SIG-M5 (cell line): ENCODE measurements around the gene ADARB2.
"Not testable (repeated sequence)": the region's sequence is repeated elsewhere in the genome, so short reads cannot be mapped to it uniquely, and the experiment has no call there.

Source experiments
- DNase-seq: peaks from one replicate; lab custom pipeline; 2025; lab: John Stamatoyannopoulos, UW

ADARB2 gene

DNA sequence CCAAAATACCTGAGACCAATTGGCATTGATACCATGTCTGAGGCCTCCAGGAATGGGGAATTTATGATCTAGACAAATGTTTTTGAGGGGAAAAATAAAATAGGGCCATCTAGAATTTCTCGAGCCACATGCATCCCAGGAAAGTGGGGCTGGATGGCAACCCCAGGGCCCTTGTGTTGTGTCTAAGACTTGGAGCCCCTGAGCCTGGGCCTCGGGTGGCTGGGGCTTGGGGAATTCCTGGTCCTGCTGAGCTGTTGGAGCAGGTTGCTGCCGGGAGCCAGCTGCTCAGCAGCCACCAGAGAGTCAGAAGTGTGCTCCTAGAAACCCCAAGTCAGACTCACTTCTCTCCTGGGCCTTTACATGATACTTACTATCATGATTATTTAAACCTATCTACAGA, 508.2 kb downstream of the ADARB2 start:
- no peak for DNase-seq

DNA sequence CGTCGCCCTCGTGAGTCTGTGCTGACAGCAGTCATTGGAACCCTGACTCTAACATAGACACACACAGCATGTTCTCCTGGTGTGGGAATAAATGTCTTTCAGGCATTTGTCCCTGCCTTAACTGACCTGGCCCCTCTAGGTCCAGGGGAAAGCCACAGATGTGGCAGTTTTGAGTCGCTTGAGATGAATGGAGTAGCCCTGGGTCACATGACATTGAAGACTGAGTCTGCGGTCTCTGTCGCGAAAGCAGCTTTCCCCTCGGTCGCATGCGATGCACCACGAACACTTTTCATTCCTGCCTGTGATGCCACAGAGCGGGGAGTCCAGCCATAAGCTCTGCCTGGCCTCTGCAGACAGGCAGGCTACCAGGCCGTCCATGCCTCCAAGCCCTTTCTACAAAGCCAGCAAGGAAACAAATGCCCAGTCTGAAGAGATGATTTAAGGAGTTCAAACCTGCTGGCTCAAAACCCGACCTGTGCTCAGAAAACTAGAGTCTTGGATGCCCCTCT, 508.8 kb downstream of the ADARB2 start:
- no peak for DNase-seq

DNA sequence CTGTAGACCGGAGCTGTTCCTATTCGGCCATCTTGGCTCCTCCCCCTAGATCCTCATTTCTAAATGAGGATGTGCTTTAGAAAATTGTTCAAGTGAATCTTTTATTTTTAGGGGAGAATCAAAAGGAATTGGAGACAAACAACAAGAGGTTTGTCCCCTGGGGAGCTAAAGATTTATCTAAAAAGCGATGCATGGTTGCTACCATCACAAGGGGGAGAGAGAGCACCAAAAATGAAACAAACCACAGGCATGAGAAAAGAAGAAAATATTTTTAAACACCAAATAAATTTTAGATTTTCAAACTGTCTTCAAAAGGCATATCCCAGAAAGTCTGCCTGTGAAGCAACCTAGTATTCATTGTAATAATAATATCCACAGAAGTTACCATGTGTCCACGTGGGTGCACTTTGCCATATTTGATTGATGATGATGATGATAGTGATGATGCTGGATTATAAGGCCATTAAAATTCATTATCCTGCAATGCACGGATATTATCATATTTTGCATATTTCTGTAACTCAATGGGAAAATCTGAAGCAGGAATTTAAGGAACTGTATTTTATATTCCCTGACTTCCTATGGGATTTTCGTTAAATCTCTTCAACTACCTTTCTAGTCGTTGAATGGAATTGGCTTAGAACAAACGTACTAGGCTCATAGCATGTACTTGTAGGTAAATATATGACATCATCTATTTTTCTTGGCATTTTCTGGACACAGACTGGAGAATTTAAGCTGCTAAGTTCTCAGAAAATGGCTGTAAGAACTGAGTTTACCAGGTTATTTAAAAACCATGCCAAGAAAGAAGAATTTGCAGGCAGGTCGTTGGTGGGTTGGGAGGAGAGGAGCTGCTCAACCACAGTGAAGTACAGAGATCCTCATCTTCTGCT, 509.6 kb downstream of the ADARB2 start:
- DNase-seq, result no peak

DNA sequence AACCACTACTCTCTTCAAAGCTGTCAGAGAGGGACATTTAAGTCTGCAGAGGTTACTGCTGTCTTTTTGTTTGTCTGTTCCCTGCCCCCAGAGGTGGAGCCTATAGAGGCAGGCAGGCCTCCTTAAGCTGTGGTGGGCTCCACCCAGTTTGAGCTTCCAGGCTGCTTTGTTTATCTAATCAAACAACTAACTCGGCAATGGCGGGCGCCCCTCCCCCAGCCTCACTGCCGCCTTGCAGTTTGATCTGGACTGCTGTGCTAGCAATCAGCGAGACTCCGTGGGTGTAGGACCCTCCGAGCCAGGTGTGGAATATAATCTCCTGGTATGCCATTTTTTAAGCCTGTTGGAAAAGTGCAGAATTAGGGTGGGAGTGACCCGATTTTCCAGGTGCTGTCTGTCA, 510.4 kb downstream of the ADARB2 start:
- not testable (repeated sequence) for DNase-seq

DNA sequence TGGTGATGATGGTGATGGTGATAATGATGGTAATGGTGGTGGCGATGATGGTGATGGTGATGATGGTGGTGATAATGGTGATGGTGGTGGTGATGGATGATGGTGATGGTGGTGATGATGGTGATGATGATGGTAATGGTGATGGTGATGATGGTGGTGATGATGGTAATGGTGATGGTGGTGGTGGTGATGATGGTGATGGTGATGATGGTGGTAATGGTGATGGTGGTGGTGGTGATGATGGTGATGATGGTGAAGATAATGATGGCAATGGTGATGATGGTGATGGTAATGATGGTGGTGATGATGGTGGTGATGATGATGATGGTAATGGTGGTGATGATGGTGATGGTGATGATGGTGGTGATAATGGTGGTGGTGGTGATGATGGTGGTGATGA, 517.5 kb downstream of the ADARB2 start:
- not testable (repeated sequence) for DNase-seq

DNA sequence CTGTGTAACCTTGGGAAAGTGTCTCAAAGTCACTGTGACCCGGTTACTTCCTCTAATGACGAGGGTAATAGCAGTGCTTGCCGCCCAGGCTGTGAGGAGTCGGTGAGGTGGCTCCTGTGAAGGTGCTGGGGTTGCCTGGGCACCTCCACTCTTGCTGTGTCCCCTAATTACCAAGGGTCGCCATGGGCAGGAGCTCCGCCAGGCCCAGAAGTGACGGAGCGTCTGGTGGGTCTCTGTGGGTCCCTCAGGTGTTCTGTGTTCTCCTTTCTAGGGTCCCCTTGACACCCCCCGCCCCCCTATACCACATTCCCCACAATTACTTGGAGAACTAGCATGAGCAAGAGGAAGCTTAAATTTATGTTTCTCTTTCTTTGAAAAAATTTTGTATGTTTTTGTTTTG, 519.7 kb downstream of the ADARB2 start:
- DNase-seq, result no peak

DNA sequence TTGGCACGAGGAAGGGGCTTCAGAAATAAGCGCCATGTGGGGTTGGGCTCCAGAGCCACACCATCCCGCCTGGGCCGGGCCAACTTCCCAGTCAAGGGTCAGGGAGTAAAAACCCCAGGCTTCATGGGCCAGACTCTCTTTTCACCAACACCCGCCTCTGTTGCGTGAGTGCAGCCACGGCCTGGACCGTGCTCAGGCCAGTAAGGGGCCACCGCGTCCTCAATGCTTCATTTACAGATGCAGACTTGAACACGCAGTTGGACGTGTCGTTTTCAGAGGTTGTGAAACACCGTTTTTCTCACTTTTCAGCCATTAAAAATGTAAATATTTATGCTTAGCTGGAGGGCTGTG, 520.1 kb downstream of the ADARB2 start:
- no peak for DNase-seq

DNA sequence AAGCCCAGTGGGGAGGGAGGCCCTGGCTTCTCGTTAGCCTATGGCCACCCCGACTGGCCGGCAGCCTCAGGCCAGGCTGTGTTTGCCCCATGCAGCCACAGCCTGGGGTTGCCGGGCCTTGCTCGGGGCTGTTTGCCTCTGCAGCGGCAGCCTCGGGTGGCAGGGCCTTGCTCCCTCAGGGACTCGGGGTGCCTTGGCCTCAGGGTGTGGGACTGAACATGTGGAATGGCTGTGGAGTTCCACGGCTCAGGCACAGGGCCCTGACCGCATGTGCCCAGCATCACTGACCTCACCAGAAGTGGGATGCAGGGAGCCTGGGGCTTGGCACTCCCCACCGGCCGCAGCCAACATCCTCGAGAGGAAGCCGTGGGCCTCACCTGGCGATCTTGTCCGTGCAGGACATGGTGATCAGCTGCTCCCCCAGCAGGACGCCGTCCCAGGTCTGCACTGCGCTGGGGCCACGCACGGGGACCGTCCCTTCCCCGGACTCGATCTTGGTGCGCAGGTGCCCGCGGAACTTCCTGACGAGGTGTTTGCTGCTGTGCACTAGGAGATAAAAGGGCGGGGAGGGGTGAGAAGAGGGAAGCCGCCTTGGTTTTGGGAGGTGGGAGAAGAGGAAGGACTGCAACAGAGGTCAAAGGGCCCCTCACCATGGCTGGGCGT, 520.6 kb downstream of the ADARB2 start:
- no peak for DNase-seq

DNA sequence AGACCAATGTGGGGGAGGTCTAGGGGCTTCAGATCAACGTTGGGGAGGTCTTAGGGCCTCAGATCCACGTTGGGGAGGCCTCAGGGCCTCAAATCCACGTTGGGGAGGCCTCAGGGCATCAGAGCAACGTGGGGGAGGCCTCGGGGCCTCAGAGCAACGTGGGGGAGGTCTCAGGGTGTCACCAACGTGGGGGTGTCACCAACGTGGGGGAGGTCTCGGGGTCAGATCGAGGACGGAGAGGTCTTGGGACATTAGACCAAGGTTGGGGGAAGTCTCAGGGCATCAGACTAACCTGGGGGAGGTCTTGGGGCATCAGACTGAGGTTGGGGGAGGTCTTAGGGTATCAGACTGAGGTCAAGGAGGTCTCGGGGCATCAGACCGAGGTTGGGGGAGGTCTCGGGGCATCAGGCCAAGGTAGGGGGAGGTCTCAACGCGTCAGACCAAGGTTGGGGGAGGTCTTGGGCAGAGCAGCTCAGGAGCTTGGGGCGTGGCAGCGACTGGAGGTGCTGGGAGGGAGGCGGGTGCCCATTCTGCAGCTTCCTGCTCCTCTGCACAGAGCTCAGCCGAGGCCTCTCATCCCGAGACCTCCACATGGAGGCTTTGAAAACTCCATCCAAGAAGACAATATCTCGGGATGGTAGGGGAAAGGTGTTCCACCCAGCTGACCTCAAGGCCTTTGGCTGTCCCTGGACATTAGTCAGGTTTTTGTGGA, 521.3 kb downstream of the ADARB2 start:
- no peak for DNase-seq

DNA sequence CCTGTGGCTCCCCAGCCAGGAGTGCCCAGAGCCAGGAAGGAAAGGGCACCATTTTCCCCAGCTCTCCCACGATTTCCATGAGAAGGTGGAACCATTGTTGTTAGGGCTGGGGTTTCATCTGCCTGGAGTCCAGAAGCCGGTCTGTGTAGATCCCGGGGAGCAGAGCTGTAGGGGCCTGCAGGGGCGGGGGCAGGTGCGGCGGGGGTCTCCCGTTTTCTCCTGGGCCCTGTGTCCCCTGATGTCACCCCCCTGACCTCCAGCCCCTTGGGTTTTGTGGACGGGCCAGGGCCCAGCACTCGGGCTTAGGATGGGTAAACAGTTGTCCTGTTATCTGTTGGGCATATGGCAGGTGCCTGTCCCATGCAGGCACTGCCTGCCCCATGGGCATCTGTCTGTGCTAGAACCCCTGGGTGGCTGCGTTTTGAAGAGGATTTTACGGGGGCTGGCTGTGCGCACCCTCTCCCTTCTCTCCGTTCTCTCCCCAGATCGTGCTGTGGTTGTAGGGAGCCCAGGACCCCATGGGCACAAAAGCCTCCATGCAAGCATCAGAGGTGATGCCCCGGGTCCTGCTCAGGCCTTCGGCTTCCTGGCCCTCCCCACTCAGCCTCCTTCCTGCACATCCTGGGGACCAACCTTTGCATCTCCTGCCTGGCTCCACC, 522.3 kb downstream of the ADARB2 start:
- no peak for DNase-seq

DNA sequence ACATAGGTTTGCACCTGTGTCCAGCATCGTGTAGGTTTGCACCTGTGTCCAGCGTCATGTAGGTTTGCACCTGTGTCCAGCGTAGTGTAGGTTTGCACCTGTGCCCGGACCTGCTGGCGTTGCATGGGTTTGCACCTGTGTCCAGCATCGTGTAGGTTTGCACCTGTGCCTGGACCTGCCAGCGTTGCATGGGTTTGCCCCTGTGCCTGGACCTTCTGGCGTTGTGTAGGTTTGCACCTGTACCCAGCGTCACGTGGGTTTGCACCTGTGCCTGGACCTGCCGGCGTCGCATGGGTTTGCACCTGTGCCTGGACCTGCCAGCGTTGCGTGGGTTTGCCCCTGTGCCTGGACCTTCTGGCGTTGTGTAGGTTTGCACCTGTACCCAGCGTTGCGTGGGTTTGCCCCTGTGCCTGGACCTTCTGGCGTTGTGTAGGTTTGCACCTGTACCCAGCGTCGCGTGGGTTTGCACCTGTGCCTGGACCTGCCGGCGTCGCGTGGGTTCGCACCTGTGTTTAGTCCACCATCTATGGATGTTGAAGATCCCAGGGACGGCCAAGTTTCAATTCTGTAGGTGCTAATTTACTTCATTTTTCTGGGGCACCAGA, 523.2 kb downstream of the ADARB2 start:
- no peak for DNase-seq

DNA sequence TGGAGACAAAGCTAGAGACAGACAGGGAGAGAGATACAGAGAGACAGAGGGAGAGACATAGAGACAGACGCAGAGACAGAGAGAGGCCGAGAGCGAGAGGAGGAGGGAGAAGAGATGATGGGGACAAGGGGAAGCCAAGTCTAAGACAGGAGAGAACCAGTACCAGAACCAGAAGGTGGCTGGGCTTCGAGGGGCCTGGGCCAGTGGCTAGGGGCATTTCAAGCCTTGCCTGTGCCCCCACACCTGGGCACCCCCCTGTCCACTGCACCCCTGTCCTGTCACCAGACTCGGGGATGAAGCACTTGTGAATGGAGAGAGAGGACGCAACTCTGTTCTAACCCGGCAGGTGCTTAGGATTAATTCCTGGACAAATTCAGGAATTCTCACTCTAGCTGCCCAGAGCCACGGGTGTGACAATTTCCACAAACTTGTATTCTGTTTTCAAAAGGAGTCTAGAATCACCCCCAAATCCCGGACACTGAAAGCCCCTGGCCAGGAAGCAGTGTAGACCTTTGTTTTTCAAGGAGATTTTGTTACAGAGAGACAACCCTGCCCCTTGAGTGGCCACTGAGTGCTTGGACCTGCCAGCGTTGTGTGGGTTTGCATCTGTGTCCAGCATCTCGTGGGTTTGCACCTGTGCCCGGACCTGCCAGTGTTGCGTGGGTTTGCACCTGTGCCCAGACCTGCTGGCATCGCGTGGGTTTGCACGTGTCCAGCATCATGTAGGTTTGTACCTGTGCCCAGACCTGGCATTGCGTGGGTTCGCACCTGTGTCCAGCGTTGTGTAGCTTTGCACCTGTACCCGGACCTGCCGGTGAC, 523.9 kb downstream of the ADARB2 start:
- no peak for DNase-seq

DNA sequence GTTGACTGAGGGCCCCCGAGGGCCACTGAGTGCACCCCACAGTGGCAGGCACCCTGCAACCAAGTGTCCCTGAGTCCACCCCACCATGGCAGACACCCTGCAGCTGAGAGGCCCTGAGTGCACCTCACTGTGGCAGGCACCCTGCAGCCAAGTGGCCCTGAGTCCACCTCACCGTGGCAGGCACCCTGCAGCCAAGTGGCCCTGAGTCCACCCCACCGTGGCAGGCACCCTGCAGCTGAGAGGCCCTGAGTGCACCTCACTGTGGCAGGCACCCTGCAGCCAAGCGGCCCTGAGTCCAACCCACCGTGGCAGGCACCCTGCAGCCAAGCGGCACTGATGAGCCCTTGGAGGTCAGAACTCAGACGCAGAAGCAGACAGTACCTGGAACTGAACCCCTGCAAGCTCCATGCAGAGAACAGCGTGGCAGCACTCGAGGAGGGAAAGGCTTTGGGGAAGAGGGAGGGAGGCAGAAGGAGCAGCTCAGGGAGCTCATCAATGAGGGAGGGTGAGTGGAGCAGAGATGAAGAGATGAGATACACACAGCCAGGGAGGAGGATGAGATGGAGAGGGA, 524.7 kb downstream of the ADARB2 start:
- DNase-seq, result no peak

DNA sequence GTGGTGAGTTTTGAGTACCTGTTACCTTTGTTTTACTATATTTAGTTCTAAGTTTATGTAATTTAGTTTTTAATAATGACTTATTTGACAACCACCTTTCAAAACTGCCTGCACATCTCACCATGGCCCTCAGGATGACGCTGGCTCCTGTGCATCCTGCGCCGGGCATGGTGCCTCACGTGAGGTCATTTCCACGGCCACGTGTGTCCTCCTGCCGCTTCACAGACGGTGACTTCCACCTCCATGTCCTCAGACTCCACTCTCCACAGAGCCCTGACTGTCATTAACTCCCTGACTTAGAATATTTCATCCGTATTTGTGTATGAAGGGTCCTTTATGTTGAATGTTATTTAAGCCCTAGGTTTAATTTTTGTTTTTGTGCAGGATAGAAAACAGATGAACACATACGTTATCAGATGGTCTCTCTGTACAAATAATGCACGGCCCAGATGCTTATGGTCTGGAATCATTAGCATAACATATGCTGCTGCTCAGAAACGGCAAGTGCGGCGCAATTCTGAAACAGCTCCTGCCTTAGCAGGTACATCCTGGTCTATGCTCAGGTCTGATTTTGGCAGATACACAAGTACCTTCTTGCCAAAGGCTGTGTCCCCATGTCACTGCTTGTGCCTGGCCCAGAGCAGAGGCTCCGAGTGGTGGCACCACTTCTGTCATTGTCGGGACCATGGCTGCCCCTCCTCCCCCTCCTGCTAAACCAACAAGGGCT, 525.3 kb downstream of the ADARB2 start:
- DNase-seq, result no peak

DNA sequence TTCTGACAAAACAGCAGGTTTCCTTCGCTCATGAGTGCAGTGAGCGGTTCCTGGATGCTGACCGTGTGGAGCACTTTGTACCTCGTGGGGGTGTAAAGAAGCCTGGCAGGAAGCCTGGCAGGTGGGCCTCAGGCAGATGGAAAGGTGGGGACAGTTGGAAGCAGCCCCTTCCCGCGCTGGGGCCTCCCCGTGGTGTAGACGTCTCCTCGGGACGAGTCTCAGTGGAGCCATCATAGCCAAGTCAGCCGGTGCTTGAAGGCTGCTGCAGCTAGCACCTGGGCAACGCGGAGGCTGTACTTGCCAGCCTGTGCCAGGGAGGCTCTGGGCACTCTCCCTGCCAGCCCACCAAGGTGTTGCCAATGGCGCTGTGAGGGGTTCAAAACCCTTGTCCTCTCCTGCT, 526.7 kb downstream of the ADARB2 start:
- DNase-seq, result no peak

DNA sequence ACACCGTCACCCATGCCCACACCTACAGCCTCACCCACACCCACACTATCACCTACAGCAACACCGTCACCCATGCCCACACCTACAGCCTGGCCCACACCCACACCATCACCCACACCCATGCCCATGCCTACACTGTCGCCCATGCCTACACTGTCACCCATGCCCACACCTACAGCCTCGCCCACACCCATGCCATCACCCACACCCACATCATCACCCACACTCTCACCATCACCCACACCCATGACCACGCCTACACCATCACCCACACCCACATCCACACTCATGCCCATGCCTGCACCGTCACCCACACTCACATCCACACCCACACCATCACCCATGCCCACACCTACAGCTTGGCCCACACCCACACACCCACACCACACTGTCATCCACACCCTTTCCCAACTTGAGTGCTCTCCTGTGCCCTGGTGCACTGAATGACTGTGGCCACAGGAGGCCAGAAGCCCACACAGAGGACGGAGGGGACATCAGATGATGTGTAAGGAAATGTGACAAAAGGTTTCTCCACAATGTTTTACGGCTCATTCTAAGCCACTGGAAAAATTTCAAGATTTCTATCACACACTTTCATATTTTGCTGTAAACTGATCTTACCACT, 527.9 kb downstream of the ADARB2 start:
- no peak for DNase-seq

DNA sequence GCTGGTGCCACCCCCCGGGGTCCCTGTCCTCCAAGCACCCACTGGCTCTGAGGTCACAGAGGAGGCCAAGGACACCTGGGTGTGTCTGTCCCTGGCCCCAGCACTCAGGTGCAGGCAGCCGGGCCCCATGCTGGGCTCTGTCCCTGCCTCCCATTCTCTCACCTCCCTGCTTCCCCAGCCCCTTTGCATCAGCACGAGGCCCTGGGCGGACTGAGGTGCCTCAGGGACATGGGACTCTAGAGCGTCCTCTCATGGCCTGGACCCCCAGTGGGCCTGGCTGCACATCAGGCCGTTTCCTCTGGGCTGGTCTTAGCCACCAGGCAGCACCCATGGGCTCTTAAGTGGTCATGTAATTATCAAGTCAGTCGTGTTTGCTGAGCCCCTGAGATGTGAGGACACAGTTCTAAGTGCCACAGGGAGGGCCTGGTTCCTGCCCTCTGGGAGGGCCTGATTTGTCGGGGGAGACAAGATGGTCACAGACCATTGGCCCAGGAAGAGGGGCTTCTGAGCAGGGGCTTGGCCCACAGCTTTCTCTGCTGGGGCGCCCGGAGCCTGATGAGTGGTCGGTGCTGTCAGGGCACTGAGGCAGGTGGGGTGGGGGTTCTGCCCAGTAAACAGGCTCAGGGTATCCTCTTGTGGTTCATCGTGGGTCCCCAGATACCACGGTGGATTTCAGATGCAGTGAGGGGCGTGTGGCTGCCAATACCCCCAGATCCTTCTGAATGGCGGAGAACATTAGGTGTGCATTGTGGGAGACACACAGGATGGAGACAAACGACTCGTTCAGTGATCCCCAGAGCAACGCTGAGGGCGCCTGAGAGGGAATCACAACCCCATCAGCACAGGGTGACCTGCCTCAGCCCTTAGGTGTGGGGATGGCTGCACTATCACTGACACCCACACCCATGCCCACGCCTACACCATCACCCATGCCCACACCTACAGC, 528.7 kb downstream of the ADARB2 start:
- DNase-seq, result no peak

DNA sequence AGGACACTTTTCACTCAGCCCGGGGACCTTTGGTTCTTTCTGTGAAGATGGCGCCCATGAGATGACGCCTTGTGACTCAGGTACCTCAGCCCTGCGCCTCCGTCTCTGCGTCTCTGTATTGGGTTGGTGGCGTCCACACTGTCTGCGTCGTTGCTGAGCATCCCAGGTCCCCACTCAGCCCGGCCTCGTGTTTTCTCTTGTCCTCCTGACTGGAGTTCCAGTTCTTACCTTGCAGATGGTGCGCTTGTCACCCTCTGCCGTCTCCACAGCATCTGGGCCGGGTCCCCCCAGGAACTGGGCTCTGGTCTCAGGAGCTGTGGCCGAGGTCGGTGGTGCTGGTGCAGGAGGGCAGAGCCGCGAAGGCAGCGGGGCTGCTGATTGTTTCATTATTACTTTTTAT, 530.7 kb downstream of the ADARB2 start:
- no peak for DNase-seq
